ENCODE measurements around the gene SCNN1B.
"Not testable (repeated sequence)": the region's sequence is repeated elsewhere in the genome, so short reads cannot be mapped to it uniquely, and the experiment has no call there.

The SCNN1B gene

GRCh38 chr16:23377071-23377931, 75.2 kb downstream of the SCNN1B start:
- no peak overlapping the region for H3K27ac ChIP-seq (ENCODE audit: low read depth, low read length)
- H3K9me3 ChIP-seq (ENCODE audit: low read length), result no peaks in the 10 kb centered on the region
- H3K36me3 ChIP-seq (ENCODE audit: insufficient read depth, low read length), result no peaks in the 10 kb centered on the region
- no peak overlapping the region for H3K4me3 ChIP-seq (ENCODE audit: low read depth in 1 of 2, low read length in 2 of 2)
- H3K27me3 ChIP-seq (ENCODE audit: control insufficient read depth in 1 of 2, insufficient read depth in 2 of 2, low read length in 2 of 2), result no peaks in the 10 kb centered on the region
- no peak overlapping the region for H3K9ac ChIP-seq (ENCODE audit: low read length)
- no peaks in the 10 kb centered on the region for H3K4me1 ChIP-seq (ENCODE audit: insufficient read depth, low read length)

GRCh38 chr16:23378256-23378655, 76.2 kb downstream of the SCNN1B start:
- H3K9ac ChIP-seq (ENCODE audit: low read length), result no peak overlapping the region
- no peaks in the 10 kb centered on the region for H3K36me3 ChIP-seq (ENCODE audit: insufficient read depth, low read length)
- H3K27me3 ChIP-seq (ENCODE audit: control insufficient read depth in 1 of 2, insufficient read depth in 2 of 2, low read length in 2 of 2), result no peaks in the 10 kb centered on the region
- no peak overlapping the region for H3K27ac ChIP-seq (ENCODE audit: low read depth, low read length)
- H3K4me3 ChIP-seq (ENCODE audit: low read depth in 1 of 2, low read length in 2 of 2), result no peak overlapping the region
- H3K4me1 ChIP-seq (ENCODE audit: insufficient read depth, low read length), result no peaks in the 10 kb centered on the region
- H3K9me3 ChIP-seq (ENCODE audit: low read length), result no peaks in the 10 kb centered on the region

- H3K27ac ChIP-seq (ENCODE audit: low read depth, low read length), result no peak overlapping the region
- H3K36me3 ChIP-seq (ENCODE audit: insufficient read depth, low read length), result no peaks in the 10 kb centered on the region
Measured at GRCh38 chr16:23378921-23379320, 76.8 kb downstream of the SCNN1B start.

GRCh38 chr16:23379707-23380106, 77.6 kb downstream of the SCNN1B start:
- Histone ChIP-seq H3K27ac (ENCODE audit: low read depth, low read length) (no peak overlapping the region), H3K27me3 (ENCODE audit: control insufficient read depth in 1 of 2, insufficient read depth in 2 of 2, low read length in 2 of 2) (no peaks in the 10 kb centered on the region), H3K4me3 (ENCODE audit: low read depth in 1 of 2, low read length in 2 of 2) (no peak overlapping the region), H3K9ac (ENCODE audit: low read length) (no peak overlapping the region), H3K4me1 (ENCODE audit: insufficient read depth, low read length) (no peaks in the 10 kb centered on the region), H3K36me3 (ENCODE audit: insufficient read depth, low read length) (no peaks in the 10 kb centered on the region), H3K9me3 (ENCODE audit: low read length) (no peaks in the 10 kb centered on the region)

More at GRCh38 chr16:23378921-23379320, 76.8 kb downstream of the SCNN1B start:
- no peak overlapping the region for H3K4me3 ChIP-seq (ENCODE audit: low read depth in 1 of 2, low read length in 2 of 2)
- no peak overlapping the region for H3K9ac ChIP-seq (ENCODE audit: low read length)
- no peaks in the 10 kb centered on the region for H3K27me3 ChIP-seq (ENCODE audit: control insufficient read depth in 1 of 2, insufficient read depth in 2 of 2, low read length in 2 of 2)
- H3K9me3 ChIP-seq (ENCODE audit: low read length), result no peaks in the 10 kb centered on the region
- no peaks in the 10 kb centered on the region for H3K4me1 ChIP-seq (ENCODE audit: insufficient read depth, low read length)

GRCh38 chr16:23380501-23380951, 78.4 kb downstream of the SCNN1B start:
- Histone ChIP-seq H3K4me1 (ENCODE audit: insufficient read depth, low read length) (no peaks in the 10 kb centered on the region), H3K36me3 (ENCODE audit: insufficient read depth, low read length) (no peaks in the 10 kb centered on the region)

GRCh38 chr16:23381702-23382101, 79.6 kb downstream of the SCNN1B start:
- H3K36me3 ChIP-seq (ENCODE audit: insufficient read depth, low read length); H3K4me3 ChIP-seq (ENCODE audit: low read depth in 1 of 2, low read length in 2 of 2); H3K27ac ChIP-seq (ENCODE audit: low read depth, low read length); H3K27me3 ChIP-seq (ENCODE audit: control insufficient read depth in 1 of 2, insufficient read depth in 2 of 2, low read length in 2 of 2); H3K9me3 ChIP-seq (ENCODE audit: low read length); H3K9ac ChIP-seq (ENCODE audit: low read length); H3K4me1 ChIP-seq (ENCODE audit: insufficient read depth, low read length): not testable (repeated sequence)

More at GRCh38 chr16:23380501-23380951, 78.4 kb downstream of the SCNN1B start:
- no peak overlapping the region for H3K27ac ChIP-seq (ENCODE audit: low read depth, low read length)
- H3K4me3 ChIP-seq (ENCODE audit: low read depth in 1 of 2, low read length in 2 of 2), result no peak overlapping the region
- H3K27me3 ChIP-seq (ENCODE audit: control insufficient read depth in 1 of 2, insufficient read depth in 2 of 2, low read length in 2 of 2), result no peaks in the 10 kb centered on the region
- no peak overlapping the region for H3K9ac ChIP-seq (ENCODE audit: low read length)
- H3K9me3 ChIP-seq (ENCODE audit: low read length), result no peaks in the 10 kb centered on the region

- H3K36me3 ChIP-seq (ENCODE audit: insufficient read depth, low read length), result no peaks in the 10 kb centered on the region
- H3K27ac ChIP-seq (ENCODE audit: low read depth, low read length), result no peak overlapping the region
- no peaks in the 10 kb centered on the region for H3K4me1 ChIP-seq (ENCODE audit: insufficient read depth, low read length)
- H3K9ac ChIP-seq (ENCODE audit: low read length), result no peak overlapping the region
- no peaks in the 10 kb centered on the region for H3K27me3 ChIP-seq (ENCODE audit: control insufficient read depth in 1 of 2, insufficient read depth in 2 of 2, low read length in 2 of 2)
- H3K9me3 ChIP-seq (ENCODE audit: low read length), result no peaks in the 10 kb centered on the region
- no peak overlapping the region for H3K4me3 ChIP-seq (ENCODE audit: low read depth in 1 of 2, low read length in 2 of 2)
Measured at GRCh38 chr16:23382279-23382678, 80.2 kb downstream of the SCNN1B start.

- H3K4me3 ChIP-seq (ENCODE audit: low read depth in 1 of 2, low read length in 2 of 2), result no peak overlapping the region
- no peaks in the 10 kb centered on the region for H3K27me3 ChIP-seq (ENCODE audit: control insufficient read depth in 1 of 2, insufficient read depth in 2 of 2, low read length in 2 of 2)
- peaks cover 4% of the 10 kb centered on the region for H3K36me3 ChIP-seq (ENCODE audit: insufficient read depth, low read length)
- no peak overlapping the region for H3K27ac ChIP-seq (ENCODE audit: low read depth, low read length)
- H3K9me3 ChIP-seq (ENCODE audit: low read length), result no peaks in the 10 kb centered on the region
- no peak overlapping the region for H3K9ac ChIP-seq (ENCODE audit: low read length)
- H3K4me1 ChIP-seq (ENCODE audit: insufficient read depth, low read length), result no peaks in the 10 kb centered on the region
Measured at GRCh38 chr16:23383881-23384280, 81.8 kb downstream of the SCNN1B start.

- H3K4me3 ChIP-seq (ENCODE audit: low read depth in 1 of 2, low read length in 2 of 2), result no peak overlapping the region
- no peaks in the 10 kb centered on the region for H3K9me3 ChIP-seq (ENCODE audit: low read length)
- no peak overlapping the region for H3K9ac ChIP-seq (ENCODE audit: low read length)
- H3K4me1 ChIP-seq (ENCODE audit: insufficient read depth, low read length), result no peaks in the 10 kb centered on the region
- no peak overlapping the region for H3K27ac ChIP-seq (ENCODE audit: low read depth, low read length)
- no peaks in the 10 kb centered on the region for H3K27me3 ChIP-seq (ENCODE audit: control insufficient read depth in 1 of 2, insufficient read depth in 2 of 2, low read length in 2 of 2)
- peaks cover 5% of the 10 kb centered on the region for H3K36me3 ChIP-seq (ENCODE audit: insufficient read depth, low read length)
Measured at GRCh38 chr16:23384878-23385277, 82.8 kb downstream of the SCNN1B start.

- no peaks in the 10 kb centered on the region for H3K27me3 ChIP-seq (ENCODE audit: control insufficient read depth in 1 of 2, insufficient read depth in 2 of 2, low read length in 2 of 2)
- peaks cover 5% of the 10 kb centered on the region for H3K36me3 ChIP-seq (ENCODE audit: insufficient read depth, low read length)
- no peak overlapping the region for H3K27ac ChIP-seq (ENCODE audit: low read depth, low read length)
- H3K4me3 ChIP-seq (ENCODE audit: low read depth in 1 of 2, low read length in 2 of 2), result no peak overlapping the region
- no peaks in the 10 kb centered on the region for H3K9me3 ChIP-seq (ENCODE audit: low read length)
- H3K9ac ChIP-seq (ENCODE audit: low read length), result no peak overlapping the region
- H3K4me1 ChIP-seq (ENCODE audit: insufficient read depth, low read length), result no peaks in the 10 kb centered on the region
Measured at GRCh38 chr16:23385441-23385840, 83.3 kb downstream of the SCNN1B start.

- no peaks in the 10 kb centered on the region for H3K9me3 ChIP-seq (ENCODE audit: low read length)
- peaks cover 24% of the 10 kb centered on the region for H3K36me3 ChIP-seq (ENCODE audit: insufficient read depth, low read length)
- no peaks in the 10 kb centered on the region for H3K27me3 ChIP-seq (ENCODE audit: control insufficient read depth in 1 of 2, insufficient read depth in 2 of 2, low read length in 2 of 2)
- no peak overlapping the region for H3K4me3 ChIP-seq (ENCODE audit: low read depth in 1 of 2, low read length in 2 of 2)
- H3K4me1 ChIP-seq (ENCODE audit: insufficient read depth, low read length), result no peaks in the 10 kb centered on the region
- H3K9ac ChIP-seq (ENCODE audit: low read length), result no peak overlapping the region
- no peak overlapping the region for H3K27ac ChIP-seq (ENCODE audit: low read depth, low read length)
Measured at GRCh38 chr16:23387666-23388065, 85.6 kb downstream of the SCNN1B start.

- Histone ChIP-seq H3K9ac (ENCODE audit: low read length) (no peak overlapping the region), H3K27ac (ENCODE audit: low read depth, low read length) (no peak overlapping the region), H3K27me3 (ENCODE audit: control insufficient read depth in 1 of 2, insufficient read depth in 2 of 2, low read length in 2 of 2) (no peaks in the 10 kb centered on the region), H3K9me3 (ENCODE audit: low read length) (no peaks in the 10 kb centered on the region), H3K4me1 (ENCODE audit: insufficient read depth, low read length) (no peaks in the 10 kb centered on the region), H3K36me3 (ENCODE audit: insufficient read depth, low read length) (peaks cover 31% of the 10 kb centered on the region), H3K4me3 (ENCODE audit: low read depth in 1 of 2, low read length in 2 of 2) (no peak overlapping the region)
Measured at GRCh38 chr16:23388786-23389185, 86.7 kb downstream of the SCNN1B start.

Data from muscle layer of colon (tissue), 2 donors.